Vagina (tissue), 2 donors: Measurements from ENCODE around the gene GYS1.

ENCODE experiments used
- POLR2A ChIP-seq, 2 donors: fragments of 450-650 bp; IDR thresholded peaks; one replicate each; pipeline ENCODE4 v1.6.1; 2017; ENCODE audit warnings: antibody characterized with exemption in 2 of 2, mild to moderate bottlenecking in 2 of 2, moderate library complexity in 2 of 2
- POLR2AphosphoS5 ChIP-seq, 2 donors: sonication (generic); formaldehyde crosslinking; IDR thresholded peaks; one replicate each; pipeline ENCODE4 v1.9.0; 2017; ENCODE audit warnings: antibody characterized with exemption in 2 of 2, mild to moderate bottlenecking in 2 of 2, low read depth in 1 of 2; ENCODE audit not compliant: insufficient read depth in 1 of 2
- TF ChIP-seq, protein P1 (sequence below), 3 experiments: fragments of 450-650 bp in 2 of 3; fragments of 200-600 bp in 1 of 3; sonication (generic) in 1 of 3; IDR thresholded peaks; one replicate each; pipeline ENCODE4 v1.5.1; 2017 to 2019; ENCODE audit warnings: antibody characterized with exemption in 3 of 3, mild to moderate bottlenecking in 2 of 3, moderate library complexity in 2 of 3

DNA sequence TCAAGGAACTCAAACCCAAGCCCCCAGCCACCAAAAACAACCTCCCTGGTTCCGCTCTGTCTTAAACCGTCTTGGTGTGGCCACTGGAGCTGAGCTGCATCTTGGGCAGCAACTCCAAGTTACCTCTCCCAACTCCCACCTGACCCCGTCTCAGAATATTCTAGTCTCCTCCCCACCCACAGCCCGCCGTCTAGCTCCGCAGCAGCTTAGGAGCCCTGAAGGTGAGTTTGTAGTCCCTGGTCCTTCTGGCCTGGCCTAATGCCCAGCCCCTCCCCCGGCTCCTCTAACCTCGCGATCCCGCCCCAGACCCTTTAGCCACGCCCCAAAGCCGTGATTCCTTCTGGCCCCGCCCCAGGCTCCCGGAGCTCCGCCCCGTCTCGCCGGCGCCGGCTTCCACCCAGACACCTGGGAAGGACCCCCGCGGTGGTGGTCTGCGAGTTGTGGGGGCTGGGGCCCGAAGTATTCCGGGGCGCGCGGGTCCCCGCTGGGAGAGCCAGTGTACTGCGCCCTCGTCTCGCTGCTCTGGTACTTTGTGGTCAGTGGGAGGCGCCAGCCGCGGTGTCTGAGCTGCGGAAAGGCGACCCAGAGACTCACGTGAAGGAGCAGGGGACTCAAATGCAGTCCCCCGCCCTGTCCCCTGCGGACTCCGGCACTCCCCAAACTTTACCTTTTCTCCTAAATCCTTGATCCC is 26.3 kb upstream of the GYS1 start:
- TF ChIP-seq POLR2AphosphoS5 (IDR thresholded peaks at IDR 0.05; ENCODE audit: insufficient read depth in 1 of 2, low read depth in 1 of 2) (peak in 1 of 2 donors; percentile 15), POLR2A (IDR thresholded peaks at IDR 0.05) (no peak)
- TF ChIP-seq, protein P1, sequence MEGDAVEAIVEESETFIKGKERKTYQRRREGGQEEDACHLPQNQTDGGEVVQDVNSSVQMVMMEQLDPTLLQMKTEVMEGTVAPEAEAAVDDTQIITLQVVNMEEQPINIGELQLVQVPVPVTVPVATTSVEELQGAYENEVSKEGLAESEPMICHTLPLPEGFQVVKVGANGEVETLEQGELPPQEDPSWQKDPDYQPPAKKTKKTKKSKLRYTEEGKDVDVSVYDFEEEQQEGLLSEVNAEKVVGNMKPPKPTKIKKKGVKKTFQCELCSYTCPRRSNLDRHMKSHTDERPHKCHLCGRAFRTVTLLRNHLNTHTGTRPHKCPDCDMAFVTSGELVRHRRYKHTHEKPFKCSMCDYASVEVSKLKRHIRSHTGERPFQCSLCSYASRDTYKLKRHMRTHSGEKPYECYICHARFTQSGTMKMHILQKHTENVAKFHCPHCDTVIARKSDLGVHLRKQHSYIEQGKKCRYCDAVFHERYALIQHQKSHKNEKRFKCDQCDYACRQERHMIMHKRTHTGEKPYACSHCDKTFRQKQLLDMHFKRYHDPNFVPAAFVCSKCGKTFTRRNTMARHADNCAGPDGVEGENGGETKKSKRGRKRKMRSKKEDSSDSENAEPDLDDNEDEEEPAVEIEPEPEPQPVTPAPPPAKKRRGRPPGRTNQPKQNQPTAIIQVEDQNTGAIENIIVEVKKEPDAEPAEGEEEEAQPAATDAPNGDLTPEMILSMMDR (IDR thresholded peaks at IDR 0.05) = no peak
